ENCODE measurements around the gene CWC15. TPM values are rescaled to one million over a fixed set of nuclear protein-coding genes. Genes with fewer than 3 reads are reported as not detected.

Gene CWC15
- total RNA-seq, 1 experiment from 2014 or later, result 56.9 TPM

DNA sequence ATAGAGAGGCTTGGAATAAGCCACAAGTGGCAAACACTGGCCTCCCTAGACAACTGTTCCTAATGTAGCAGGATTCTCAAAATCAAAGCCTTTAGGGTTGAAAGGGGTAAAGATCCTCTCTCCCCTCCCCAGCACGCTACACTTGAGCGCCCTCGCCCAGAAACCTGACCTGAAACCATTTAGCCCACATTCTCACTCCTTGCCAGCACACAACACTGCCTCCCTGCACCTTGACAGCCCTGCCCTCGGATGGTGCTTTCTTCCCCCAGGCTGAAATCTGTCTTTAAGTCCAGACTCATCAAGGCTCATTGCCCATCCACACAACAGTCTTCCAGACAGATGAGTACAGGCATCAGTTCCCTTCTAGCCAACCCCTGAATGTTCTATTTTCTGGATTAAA, 26.5 kb downstream of the CWC15 start:
- DNase-seq (no peak), ATAC-seq (no peak)
- no TSS peak for BruUV-seq (replicated peaks)
- Histone ChIP-seq H3K79me2 (ENCODE audit: low read length) (no peaks in the 10 kb centered on the region), H3K4me2 (ENCODE audit: low read length) (no peak overlapping the region), H3K36me3 (ENCODE audit: low read depth, low read length) (no peaks in the 10 kb centered on the region), H3K4me1 (ENCODE audit: insufficient read depth, low read length) (no peaks in the 10 kb centered on the region), H3K27ac (ENCODE audit: low read length) (no peak overlapping the region), H3K9ac (ENCODE audit: low read length) (no peak overlapping the region), H4K20me1 (ENCODE audit: low read length) (no peaks in the 10 kb centered on the region), H3K9me2 (replicated peaks; ENCODE audit: low read length) (no peaks in the 10 kb centered on the region), H3F3A (ENCODE audit: low read length, unreplicated experiment) (no peaks in the 10 kb centered on the region), H3K27me3 (ENCODE audit: low read length) (peaks cover 14% of the 10 kb centered on the region; the same call in 1 of the 2 replicates), H2AFZ (ENCODE audit: low read length) (no peak overlapping the region), H3K4me3 (ENCODE audit: low read length) (no peak overlapping the region), H3K9me3 (ENCODE audit: low read length) (no peaks in the 10 kb centered on the region)
- TF ChIP-seq, protein P1, sequence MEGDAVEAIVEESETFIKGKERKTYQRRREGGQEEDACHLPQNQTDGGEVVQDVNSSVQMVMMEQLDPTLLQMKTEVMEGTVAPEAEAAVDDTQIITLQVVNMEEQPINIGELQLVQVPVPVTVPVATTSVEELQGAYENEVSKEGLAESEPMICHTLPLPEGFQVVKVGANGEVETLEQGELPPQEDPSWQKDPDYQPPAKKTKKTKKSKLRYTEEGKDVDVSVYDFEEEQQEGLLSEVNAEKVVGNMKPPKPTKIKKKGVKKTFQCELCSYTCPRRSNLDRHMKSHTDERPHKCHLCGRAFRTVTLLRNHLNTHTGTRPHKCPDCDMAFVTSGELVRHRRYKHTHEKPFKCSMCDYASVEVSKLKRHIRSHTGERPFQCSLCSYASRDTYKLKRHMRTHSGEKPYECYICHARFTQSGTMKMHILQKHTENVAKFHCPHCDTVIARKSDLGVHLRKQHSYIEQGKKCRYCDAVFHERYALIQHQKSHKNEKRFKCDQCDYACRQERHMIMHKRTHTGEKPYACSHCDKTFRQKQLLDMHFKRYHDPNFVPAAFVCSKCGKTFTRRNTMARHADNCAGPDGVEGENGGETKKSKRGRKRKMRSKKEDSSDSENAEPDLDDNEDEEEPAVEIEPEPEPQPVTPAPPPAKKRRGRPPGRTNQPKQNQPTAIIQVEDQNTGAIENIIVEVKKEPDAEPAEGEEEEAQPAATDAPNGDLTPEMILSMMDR (conservative IDR thresholded peaks at IDR 0.05; ENCODE audit: low read depth, low read length), result no peak
- TF ChIP-seq EZH2 (IDR thresholded peaks at IDR 0.05; ENCODE audit: low read length, unreplicated experiment) (no peak), EZH2phosphoT487 (IDR thresholded peaks at IDR 0.05; ENCODE audit: borderline replicate concordance, low read length) (no peak)
- CTCF ChIA-PET, result no interaction called here
- POLR2A ChIA-PET (ENCODE audit: unreplicated experiment), result no interaction called here
- intact Hi-C loops (cut with micrococcal nuclease), result no loop called here

DNA sequence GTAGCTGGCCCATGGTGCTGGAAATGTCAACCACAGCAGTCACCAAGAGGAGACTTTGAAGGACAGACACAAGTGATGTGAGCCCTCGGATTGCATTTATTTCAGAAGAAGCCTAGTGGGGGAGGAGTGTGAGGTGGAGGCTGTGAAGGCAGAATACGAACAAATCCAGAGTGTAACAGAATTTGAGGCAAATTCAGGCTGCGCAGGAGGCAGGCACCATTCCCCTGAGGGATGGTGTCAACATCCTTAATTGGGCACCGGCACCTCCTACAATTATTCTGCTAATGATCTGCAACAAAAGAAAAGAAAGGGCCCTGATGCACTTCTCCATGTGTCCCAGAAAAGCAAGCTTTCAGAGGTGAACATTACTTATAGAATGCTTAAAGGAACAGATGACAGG, 32.2 kb downstream of the CWC15 start:
- Histone ChIP-seq H3K27ac (ENCODE audit: low read length) (no peak overlapping the region), H3K36me3 (ENCODE audit: low read depth, low read length) (no peaks in the 10 kb centered on the region), H3K4me1 (ENCODE audit: insufficient read depth, low read length) (no peaks in the 10 kb centered on the region), H3K4me2 (ENCODE audit: low read length) (no peak overlapping the region), H2AFZ (ENCODE audit: low read length) (no peak overlapping the region), H3K9me2 (replicated peaks; ENCODE audit: low read length) (0 out of 2 replicates have a peak, but pooled peaks cover 2% of the 10 kb centered on the region), H3K79me2 (ENCODE audit: low read length) (no peaks in the 10 kb centered on the region), H4K20me1 (ENCODE audit: low read length) (no peaks in the 10 kb centered on the region), H3K27me3 (ENCODE audit: low read length) (peaks cover 45% of the 10 kb centered on the region), H3F3A (ENCODE audit: low read length, unreplicated experiment) (no peaks in the 10 kb centered on the region), H3K9ac (ENCODE audit: low read length) (no peak overlapping the region), H3K9me3 (ENCODE audit: low read length) (no peaks in the 10 kb centered on the region), H3K4me3 (ENCODE audit: low read length) (no peak overlapping the region)
- TF ChIP-seq, protein P1 (conservative IDR thresholded peaks at IDR 0.05; ENCODE audit: low read depth, low read length), result no peak
- TF ChIP-seq EZH2phosphoT487 (IDR thresholded peaks at IDR 0.05; ENCODE audit: borderline replicate concordance, low read length) (no peak), EZH2 (IDR thresholded peaks at IDR 0.05; ENCODE audit: low read length, unreplicated experiment) (no peak)
- ATAC-seq (no peak), DNase-seq (no peak)
- BruUV-seq (replicated peaks), result no TSS peak
- intact Hi-C loops (cut with micrococcal nuclease), result no loop called here
- ChIA-PET POLR2A (ENCODE audit: unreplicated experiment) (no interaction called here), CTCF (no interaction called here)

DNA sequence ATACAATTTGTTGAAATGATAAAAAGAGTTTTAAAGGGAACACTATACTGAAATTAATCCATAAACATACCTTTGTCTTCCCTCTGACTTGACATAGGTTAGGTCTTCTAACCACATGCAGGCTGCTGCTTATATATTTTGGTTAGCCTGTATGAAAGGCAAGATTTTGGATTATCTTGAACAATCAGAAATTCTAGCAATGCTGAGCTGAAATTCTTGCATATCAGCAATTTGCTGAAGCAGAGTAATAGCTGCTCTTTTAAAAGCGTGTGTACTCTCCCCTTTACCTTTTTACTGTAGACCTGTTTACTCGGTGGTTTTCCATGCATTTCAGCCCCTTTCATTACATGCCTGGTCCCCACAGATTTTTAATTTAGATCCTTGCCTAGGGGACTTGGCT, 34.0 kb downstream of the CWC15 start:
- Histone ChIP-seq H3K4me2 (ENCODE audit: low read length) (no peak overlapping the region), H3K9me2 (replicated peaks; ENCODE audit: low read length) (0 out of 2 replicates have a peak, but pooled peaks cover 2% of the 10 kb centered on the region), H3K4me1 (ENCODE audit: insufficient read depth, low read length) (no peaks in the 10 kb centered on the region), H4K20me1 (ENCODE audit: low read length) (no peaks in the 10 kb centered on the region), H3K4me3 (ENCODE audit: low read length) (no peak overlapping the region), H3K9me3 (ENCODE audit: low read length) (no peaks in the 10 kb centered on the region), H3K27me3 (ENCODE audit: low read length) (peaks cover 35% of the 10 kb centered on the region), H3K79me2 (ENCODE audit: low read length) (no peaks in the 10 kb centered on the region), H3K9ac (ENCODE audit: low read length) (no peak overlapping the region), H2AFZ (ENCODE audit: low read length) (no peak overlapping the region), H3K27ac (ENCODE audit: low read length) (no peak overlapping the region), H3K36me3 (ENCODE audit: low read depth, low read length) (no peaks in the 10 kb centered on the region), H3F3A (ENCODE audit: low read length, unreplicated experiment) (no peaks in the 10 kb centered on the region)
- ChIA-PET CTCF (no interaction called here), POLR2A (ENCODE audit: unreplicated experiment) (no interaction called here)
- ATAC-seq, result no peak
- TF ChIP-seq, protein P1 (conservative IDR thresholded peaks at IDR 0.05; ENCODE audit: low read depth, low read length), result no peak
- TF ChIP-seq EZH2 (IDR thresholded peaks at IDR 0.05; ENCODE audit: low read length, unreplicated experiment), result no peak
- no peak for TF ChIP-seq EZH2phosphoT487 (IDR thresholded peaks at IDR 0.05; ENCODE audit: borderline replicate concordance, low read length)
- no peak for DNase-seq
- intact Hi-C loops (cut with micrococcal nuclease), result no loop called here
- no TSS peak for BruUV-seq (replicated peaks)
